Measurements from ENCODE around the gene NRXN3.

- TF ChIP-seq POLR2A (IDR thresholded peaks at IDR 0.05), result no peak
- TF ChIP-seq, protein P1, sequence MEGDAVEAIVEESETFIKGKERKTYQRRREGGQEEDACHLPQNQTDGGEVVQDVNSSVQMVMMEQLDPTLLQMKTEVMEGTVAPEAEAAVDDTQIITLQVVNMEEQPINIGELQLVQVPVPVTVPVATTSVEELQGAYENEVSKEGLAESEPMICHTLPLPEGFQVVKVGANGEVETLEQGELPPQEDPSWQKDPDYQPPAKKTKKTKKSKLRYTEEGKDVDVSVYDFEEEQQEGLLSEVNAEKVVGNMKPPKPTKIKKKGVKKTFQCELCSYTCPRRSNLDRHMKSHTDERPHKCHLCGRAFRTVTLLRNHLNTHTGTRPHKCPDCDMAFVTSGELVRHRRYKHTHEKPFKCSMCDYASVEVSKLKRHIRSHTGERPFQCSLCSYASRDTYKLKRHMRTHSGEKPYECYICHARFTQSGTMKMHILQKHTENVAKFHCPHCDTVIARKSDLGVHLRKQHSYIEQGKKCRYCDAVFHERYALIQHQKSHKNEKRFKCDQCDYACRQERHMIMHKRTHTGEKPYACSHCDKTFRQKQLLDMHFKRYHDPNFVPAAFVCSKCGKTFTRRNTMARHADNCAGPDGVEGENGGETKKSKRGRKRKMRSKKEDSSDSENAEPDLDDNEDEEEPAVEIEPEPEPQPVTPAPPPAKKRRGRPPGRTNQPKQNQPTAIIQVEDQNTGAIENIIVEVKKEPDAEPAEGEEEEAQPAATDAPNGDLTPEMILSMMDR (IDR thresholded peaks at IDR 0.05), result no peak
Observed at GRCh38 chr14:78872837-78873236, 702.7 kb downstream of the NRXN3 start.
